IMR-90 (cell line): ENCODE data around the gene ZBTB3. TPM values are rescaled to one million over a fixed set of nuclear protein-coding genes. Genes with fewer than 3 reads are reported as not detected.

ENCODE experiments used
- ATAC-seq: fragments of 200-7000 bp; cut with Tn5 transposase; 2 replicates; pipeline ENCODE4 v1.9.1; 2020; ENCODE audit warnings: low read depth, mild to moderate bottlenecking, moderate library complexity
- BruUV-seq: library from RNA; stranded (reverse); fragments of 400-500 nt; replicated peaks from 2 replicates; lab custom pipeline; 2021; lab: Mats Ljungman, UMichigan
- CTCF ChIA-PET: fragments of 300-600 bp; formaldehyde crosslinking; extraction: SDS; loops from one replicate; lab custom pipeline; 2021; ENCODE audit warnings: antibody characterized with exemption; lab: Yijun Ruan, JAX
- POLR2A ChIA-PET: fragments of 300-600 bp; sonication (Branson Sonifier 250); formaldehyde crosslinking; loops from one replicate; lab custom pipeline; 2022; ENCODE audit warnings: antibody characterized with exemption; ENCODE audit not compliant: unreplicated experiment; lab: Charles Lee
- DNase-seq: peaks from one replicate; pipeline ENCODE4 v3.0.0; 2013
- H2AFZ ChIP-seq: replicated peaks from 2 replicates; pipeline ENCODE3; 2013; ENCODE audit warnings: low read length, mild to moderate bottlenecking; ENCODE audit not compliant: poor library complexity
- H2AK5ac ChIP-seq: 2 replicates; pipeline ENCODE4 v1.6.1; 2013; ENCODE audit warnings: low read depth, low read length, inconsistent platforms
- H2AK9ac ChIP-seq: replicated peaks from 2 replicates; pipeline ENCODE3; 2013; ENCODE audit warnings: mild to moderate bottlenecking, low read depth, low read length, moderate library complexity; ENCODE audit not compliant: poor library complexity
- H2BK120ac ChIP-seq: 2 replicates; pipeline ENCODE4 v1.6.1; 2013; ENCODE audit warnings: low read depth, low read length, inconsistent platforms
- H2BK15ac ChIP-seq: 3 replicates; pipeline ENCODE4 v1.6.1; 2013; ENCODE audit warnings: low read depth, low read length, inconsistent platforms
- H2BK20ac ChIP-seq: 2 replicates; pipeline ENCODE4 v1.6.1; 2013; ENCODE audit warnings: low read depth, mild to moderate bottlenecking, inconsistent platforms, low read length, moderate library complexity
- H2BK5ac ChIP-seq: 2 replicates; pipeline ENCODE4 v1.6.1; 2013; ENCODE audit warnings: mild to moderate bottlenecking, low read depth, low read length, inconsistent platforms; ENCODE audit not compliant: poor library complexity, severe bottlenecking
- H3K14ac ChIP-seq: replicated peaks from 2 replicates; pipeline ENCODE4 v1.6.1; 2013; ENCODE audit warnings: low read depth, low read length, inconsistent platforms
- H3K18ac ChIP-seq: 2 replicates; pipeline ENCODE4 v1.6.1; 2013; ENCODE audit warnings: low read depth, low read length, control low read depth
- H3K23ac ChIP-seq: 2 replicates; pipeline ENCODE4 v1.6.1; 2013; ENCODE audit warnings: low read depth, low read length, inconsistent platforms
- H3K27ac ChIP-seq: 2 replicates; pipeline ENCODE4 v1.5.1; 2013; ENCODE audit warnings: mild to moderate bottlenecking, control low read depth, low read length; ENCODE audit not compliant: insufficient read depth
- H3K27me3 ChIP-seq: 2 replicates; pipeline ENCODE4 v1.6.1; 2013; ENCODE audit warnings: low read length; ENCODE audit not compliant: control insufficient read depth, insufficient read depth
- H3K36me3 ChIP-seq: 2 replicates; pipeline ENCODE4 v1.6.1; 2013; ENCODE audit warnings: low read length, mixed read lengths; ENCODE audit not compliant: control insufficient read depth, insufficient read depth
- H3K4ac ChIP-seq: 2 replicates; pipeline ENCODE4 v1.6.1; 2013; ENCODE audit warnings: low read depth, low read length, inconsistent platforms
- H3K4me1 ChIP-seq: 2 replicates; pipeline ENCODE4 v1.6.1; 2013; ENCODE audit warnings: low read length, mixed read lengths; ENCODE audit not compliant: control insufficient read depth, insufficient read depth
- H3K4me2 ChIP-seq: 2 replicates; pipeline ENCODE4 v1.6.1; 2013; ENCODE audit warnings: low read depth, mild to moderate bottlenecking, control low read depth, low read length, moderate library complexity
- H3K4me3 ChIP-seq: 2 replicates; pipeline ENCODE4 v1.5.1; 2013; ENCODE audit warnings: low read depth, mild to moderate bottlenecking, control low read depth, low read length, moderate library complexity; ENCODE audit not compliant: insufficient read depth
- H3K56ac ChIP-seq: 2 replicates; pipeline ENCODE4 v1.6.1; 2013; ENCODE audit warnings: low read length, inconsistent platforms; ENCODE audit not compliant: insufficient read depth; ENCODE audit errors: extremely low read depth
- H3K79me1 ChIP-seq, 2 experiments: 2 replicates each; pipeline ENCODE4 v1.6.1; 2013; ENCODE audit warnings: low read length in 2 of 2, inconsistent platforms in 1 of 2, low read depth in 1 of 2
- H3K9ac ChIP-seq: 2 replicates; pipeline ENCODE4 v1.6.1; 2013; ENCODE audit warnings: low read depth, low read length, control low read depth
- H3K9me1 ChIP-seq: 2 replicates; pipeline ENCODE4 v1.6.1; 2013; ENCODE audit warnings: low read length, inconsistent platforms; ENCODE audit not compliant: insufficient read depth
- H3K9me3 ChIP-seq: 2 replicates; pipeline ENCODE4 v1.6.1; 2013; ENCODE audit warnings: low read length; ENCODE audit not compliant: control insufficient read depth, insufficient read depth
- H4K20me1 ChIP-seq: 2 replicates; pipeline ENCODE4 v1.6.1; 2013; ENCODE audit warnings: low read length, inconsistent platforms; ENCODE audit not compliant: insufficient read depth
- H4K5ac ChIP-seq: 2 replicates; pipeline ENCODE4 v1.6.1; 2013; ENCODE audit warnings: mild to moderate bottlenecking, low read depth, low read length, control low read depth
- H4K8ac ChIP-seq, 2 experiments: 2 replicates each; pipeline ENCODE4 v1.6.1; 2013; ENCODE audit warnings: low read depth in 2 of 2, low read length in 2 of 2, control low read depth in 1 of 2, inconsistent platforms in 1 of 2
- H4K91ac ChIP-seq: 2 replicates; pipeline ENCODE4 v1.6.1; 2013; ENCODE audit warnings: low read depth, low read length, inconsistent platforms; ENCODE audit not compliant: insufficient read depth
- CEBPB ChIP-seq: IDR thresholded peaks from 2 replicates; pipeline ENCODE4 v1.6.1; 2012; ENCODE audit warnings: low read depth, low read length, improper control_type of control experiment
- CHD1 ChIP-seq: IDR thresholded peaks from 2 replicates; pipeline ENCODE4 v1.6.1; 2012; ENCODE audit warnings: low read depth, low read length, improper control_type of control experiment
- CTCF ChIP-seq: conservative IDR thresholded peaks from 2 replicates; pipeline ENCODE4 v1.5.1; 2012; ENCODE audit warnings: mild to moderate bottlenecking, low read depth, low read length, improper control_type of control experiment
- ELK1 ChIP-seq: fragments of 150-350 bp; IDR thresholded peaks from 2 replicates; pipeline ENCODE4 v1.6.1; 2016; ENCODE audit warnings: low read depth, mild to moderate bottlenecking, low read length, moderate library complexity, borderline replicate concordance
- FOS ChIP-seq: fragments of 150-350 bp; IDR thresholded peaks from 2 replicates; pipeline ENCODE4 v1.6.1; 2016; ENCODE audit warnings: low read depth, low read length
- MAFK ChIP-seq: IDR thresholded peaks from 2 replicates; pipeline ENCODE4 v1.6.1; 2012; ENCODE audit warnings: low read depth, low read length, improper control_type of control experiment
- NFE2L2 ChIP-seq: fragments of 150-350 bp; IDR thresholded peaks from 2 replicates; pipeline ENCODE4 v1.6.1; 2016; ENCODE audit warnings: low read depth, mild to moderate bottlenecking, low read length
- POLR2A ChIP-seq: IDR thresholded peaks from 2 replicates; pipeline ENCODE4 v1.6.1; 2012; ENCODE audit warnings: mild to moderate bottlenecking, low read depth, low read length
- RAD21 ChIP-seq: IDR thresholded peaks from 2 replicates; pipeline ENCODE4 v1.6.1; 2012; ENCODE audit warnings: low read length, improper control_type of control experiment
- RCOR1 ChIP-seq: IDR thresholded peaks from 2 replicates; pipeline ENCODE4 v1.6.1; 2012; ENCODE audit warnings: mild to moderate bottlenecking, low read length, improper control_type of control experiment; ENCODE audit not compliant: insufficient replicate concordance
- SMC3 ChIP-seq: fragments of 150-350 bp; IDR thresholded peaks from 2 replicates; pipeline ENCODE4 v1.6.1; 2016; ENCODE audit warnings: low read depth, mild to moderate bottlenecking, antibody characterized with exemption, low read length, moderate library complexity
- USF2 ChIP-seq: fragments of 150-350 bp; IDR thresholded peaks from 2 replicates; pipeline ENCODE4 v1.6.1; 2017; ENCODE audit warnings: mild to moderate bottlenecking, antibody characterized with exemption, low read length, low read depth
- WGBS, 2 experiments: methylation state at CpG; one replicate each; pipeline versions ENCODE4 v1.1.5 to v1.1.7; 2013; ENCODE audit warnings: missing lambda C conversion rate in 2 of 2; ENCODE audit not compliant: insufficient read length in 1 of 2; ENCODE audit errors: extremely low coverage in 2 of 2; 5-methylcytosine and 5-hydroxymethylcytosine counted together
- dilution Hi-C: fragments of 300-500 bp; cut with HindIII; formaldehyde crosslinking; loops from one replicate; pipeline ENCODE4 v1.14.3; 2018; ENCODE audit warnings: low sequenced_read_pairs; ENCODE audit not compliant: unreplicated experiment
- in situ Hi-C: fragments of 300-500 bp; cut with MboI; formaldehyde crosslinking; loops from 3 replicates; pipeline ENCODE4 v1.14.3; 2019; ENCODE audit warnings: low sequenced_read_pairs, inconsistent platforms, mixed read lengths
- intact Hi-C: fragments of 100-400 bp; cut with micrococcal nuclease; formaldehyde crosslinking; loops from 2 replicates; pipeline ENCODE4 v1.10.0; 2022
- polyA plus RNA-seq, 3 experiments: library from polyadenylated mRNA; depleted of rRNA; stranded (reverse); fragments of >200 nt; gene quantifications; 2 replicates each; pipeline ENCODE4 v1.2.3, GENCODE V29; 2012; ENCODE audit warnings: low replicate concordance in 1 of 3
- total RNA-seq: library from RNA; depleted of rRNA; stranded (reverse); fragments of >200 nt; gene quantifications from 2 replicates; pipeline ENCODE4 v1.2.3, GENCODE V29; 2012

ZBTB3 gene
- total and polyA plus RNA-seq, 2 of the 4 experiments (the other 2 are of a cell fraction), result 3.4 to 8.1 TPM

- no peak for TF ChIP-seq RCOR1
- TF ChIP-seq SMC3, result no peak
These were observed 38.5 kb downstream of the ZBTB3 start (continued) for GRCh38 chr11:62715150-62716130.

- dilution Hi-C loops (no loop called here), in situ Hi-C loops (no loop called here), intact Hi-C loops (no loop called here)
- Histone ChIP-seq H2BK5ac (no peak overlapping the region), H4K91ac (no peak overlapping the region), H3K4me2 (no peak overlapping the region), H4K20me1 (no peaks in the 10 kb centered on the region), H3K36me3 (peaks cover 55% of the 10 kb centered on the region), H3K18ac (no peak overlapping the region), H3K56ac (no peak overlapping the region), H3K27me3 (no peaks in the 10 kb centered on the region), H3K14ac (no peak overlapping the region), H3K9me3 (no peaks in the 10 kb centered on the region), H2AK9ac (no peak overlapping the region), H3K4ac (no peak overlapping the region), H2BK120ac (no peak overlapping the region), H2AK5ac (no peak overlapping the region), H3K9ac (no peak overlapping the region), H3K23ac (no peak overlapping the region), H4K8ac (no peak overlapping the region), H3K27ac (peak overlapping the region; percentile 2; the same call in 1 of the 2 replicates), H3K4me3 (no peak overlapping the region), H3K9me1 (peaks cover 8% of the 10 kb centered on the region), H2BK15ac (no peak overlapping the region), H3K79me1 (peaks cover 24 to 62% of the 10 kb centered on the region in 2 experiments), H2AFZ (no peak overlapping the region), H4K5ac (no peak overlapping the region), H2BK20ac (no peak overlapping the region), H3K4me1 (peaks cover 12% of the 10 kb centered on the region)
- CTCF ChIA-PET, result no interaction called here
- DNase-seq (no peak), ATAC-seq (no peak)
- WGBS, 2 experiments, result no CpG with 5 or more reads among the region's 2 CpGs
- no TSS peak for BruUV-seq
- POLR2A ChIA-PET, result no interaction called here
- TF ChIP-seq USF2, result no peak
- no peak for TF ChIP-seq CHD1
- no peak for TF ChIP-seq MAFK
- no peak for TF ChIP-seq POLR2A
- TF ChIP-seq CTCF, result no peak
- no peak for TF ChIP-seq NFE2L2
- TF ChIP-seq RAD21, result no peak
- TF ChIP-seq RCOR1, result no peak
- no peak for TF ChIP-seq CEBPB
- TF ChIP-seq ELK1, result no peak
- TF ChIP-seq FOS, result no peak
These were observed 40.6 kb downstream of the ZBTB3 start for GRCh38 chr11:62713343-62713742.
